CD14-positive monocyte (primary cell): ENCODE results near the gene GRIK2. TPM values are rescaled to one million over a fixed set of nuclear protein-coding genes. Genes with fewer than 3 reads are reported as not detected.

Experiments used
- DNase-seq, 3 donors: peaks; one replicate each; pipeline ENCODE4 v3.0.0-alpha.2; 2011 to 2022
- H2AFZ ChIP-seq: 2 replicates; pipeline ENCODE4 v1.6.0; 2012; ENCODE audit warnings: mild to moderate bottlenecking, low read depth, low read length, inconsistent platforms; ENCODE audit not compliant: insufficient read depth, poor library complexity, severe bottlenecking
- H3K27ac ChIP-seq, 2 donors: 1 replicate in 1 of 2; 2 replicates in 1 of 2; pipeline ENCODE4 v1.5.1; 2012 to 2013; ENCODE audit warnings: low read length in 2 of 2, control low read depth in 1 of 2, inconsistent platforms in 1 of 2, low read depth in 1 of 2, mild to moderate bottlenecking in 1 of 2
- H3K27me3 ChIP-seq, 2 donors: one replicate each; pipeline versions ENCODE4 v1.6.0 to v1.6.1; 2011 to 2013; ENCODE audit warnings: low read length in 2 of 2; ENCODE audit not compliant: control insufficient read depth in 2 of 2, insufficient read depth in 2 of 2
- H3K36me3 ChIP-seq, 2 donors: replicated peaks in 1 of 2; 1 replicate in 1 of 2; 2 replicates in 1 of 2; pipeline versions ENCODE4 v1.5.1 to v1.6.1; 2012 to 2013; ENCODE audit warnings: low read length in 2 of 2, control low read depth in 1 of 2, inconsistent platforms in 1 of 2, mild to moderate bottlenecking in 1 of 2; ENCODE audit not compliant: insufficient read depth in 2 of 2, control insufficient read depth in 1 of 2
- H3K4me1 ChIP-seq, 2 donors: 1 replicate in 1 of 2; 2 replicates in 1 of 2; pipeline versions ENCODE4 v1.5.1 to v1.6.1; 2012 to 2013; ENCODE audit warnings: low read length in 2 of 2, control low read depth in 1 of 2, inconsistent platforms in 1 of 2, mild to moderate bottlenecking in 1 of 2, moderate library complexity in 1 of 2; ENCODE audit not compliant: insufficient read depth in 2 of 2, control insufficient read depth in 1 of 2
- H3K4me2 ChIP-seq: replicated peaks from 2 replicates; pipeline ENCODE3; 2012; ENCODE audit warnings: low read length, moderate library complexity, mild to moderate bottlenecking; ENCODE audit not compliant: poor library complexity, severe bottlenecking; ENCODE audit errors: extremely low read depth
- H3K4me3 ChIP-seq, 3 experiments: fragments of 200-600 bp in 1 of 3; sonication (generic) in 1 of 3; replicated peaks in 1 of 3; 1 replicate in 2 of 3; 2 replicates in 1 of 3; pipeline ENCODE4 v1.5.1; 2011 to 2013; ENCODE audit warnings: low read length in 3 of 3, mild to moderate bottlenecking in 3 of 3, control low read depth in 2 of 3, low read depth in 2 of 3, inconsistent platforms in 1 of 3, moderate library complexity in 1 of 3
- H3K79me2 ChIP-seq: 2 replicates; pipeline ENCODE4 v1.6.0; 2012; ENCODE audit warnings: mild to moderate bottlenecking, control low read depth, inconsistent platforms, low read length, moderate library complexity; ENCODE audit not compliant: insufficient read depth
- H3K9ac ChIP-seq: 2 replicates; pipeline ENCODE4 v1.6.0; 2017; ENCODE audit warnings: low read length, mild to moderate bottlenecking; ENCODE audit not compliant: insufficient read depth, poor library complexity, severe bottlenecking
- H3K9me3 ChIP-seq, 2 donors: replicated peaks in 1 of 2; 1 replicate in 1 of 2; 2 replicates in 1 of 2; pipeline versions ENCODE4 v1.5.1 to v1.6.1; 2012 to 2013; ENCODE audit warnings: low read length in 2 of 2, control low read depth in 1 of 2; ENCODE audit not compliant: control insufficient read depth in 1 of 2, insufficient read depth in 1 of 2
- H4K20me1 ChIP-seq: 2 replicates; pipeline ENCODE4 v1.6.0; 2012; ENCODE audit warnings: mild to moderate bottlenecking, low read length, control low read depth, moderate library complexity; ENCODE audit not compliant: insufficient read depth
- H3K27ac Mint-ChIP-seq, 7 donors: one replicate each; pipeline ENCODE4 v1.8.0; 2020; ENCODE audit warnings: mild to moderate bottlenecking in 7 of 7, mixed read lengths in 7 of 7, moderate library complexity in 6 of 7, inconsistent platforms in 2 of 7
- H3K27me3 Mint-ChIP-seq, 3 donors: one replicate each; pipeline ENCODE4 v1.8.0; 2021 to 2022; ENCODE audit warnings: low read depth in 3 of 3, mild to moderate bottlenecking in 3 of 3, mixed read lengths in 3 of 3, moderate library complexity in 3 of 3, inconsistent platforms in 1 of 3
- H3K36me3 Mint-ChIP-seq, 2 donors: one replicate each; pipeline ENCODE4 v1.8.0; 2020; ENCODE audit warnings: mixed read lengths in 2 of 2, inconsistent platforms in 1 of 2, mild to moderate bottlenecking in 1 of 2
- H3K4me1 Mint-ChIP-seq: one replicate; pipeline ENCODE4 v1.8.0; 2020; ENCODE audit warnings: mild to moderate bottlenecking, mixed read lengths
- H3K4me3 Mint-ChIP-seq, 2 donors: one replicate each; pipeline ENCODE4 v1.8.0; 2020; ENCODE audit warnings: mild to moderate bottlenecking in 2 of 2, mixed read lengths in 2 of 2, moderate library complexity in 1 of 2
- H3K9me3 Mint-ChIP-seq, 7 donors: one replicate each; pipeline ENCODE4 v1.8.0; 2020 to 2022; ENCODE audit warnings: mixed read lengths in 7 of 7, mild to moderate bottlenecking in 6 of 7, moderate library complexity in 6 of 7, inconsistent platforms in 2 of 7
- WGBS: methylation state at CpG from one replicate; pipeline ENCODE4 v1.1.5; 2013; ENCODE audit warnings: missing lambda C conversion rate; ENCODE audit not compliant: insufficient coverage; 5-methylcytosine and 5-hydroxymethylcytosine counted together
- intact Hi-C, 2 donors: fragments of 100-400 bp; cut with micrococcal nuclease; formaldehyde crosslinking; loops; one replicate each; pipeline versions ENCODE4 v1.15.0 to v1.15.1; 2023
- polyA plus RNA-seq, 3 donors: library from polyadenylated mRNA; depleted of rRNA in 1 of 3; unstranded in 2 of 3; stranded (reverse) in 1 of 3; fragments of 300-500 nt in 2 of 3; fragments of >200 nt in 1 of 3; fragmentation: Illumina TruSeq in 2 of 3; gene quantifications; 1 replicate in 2 of 3; 2 replicates in 1 of 3; pipeline ENCODE4 v1.2.3, GENCODE V29; 2012 to 2021
- TF ChIP-seq, protein P1 (sequence below): fragments of 200-600 bp; IDR thresholded peaks from one replicate; pipeline ENCODE4 v1.8.0; 2022; ENCODE audit warnings: antibody characterized with exemption, mild to moderate bottlenecking

The GRIK2 gene
- polyA plus RNA-seq, 3 donors = not detected

DNA sequence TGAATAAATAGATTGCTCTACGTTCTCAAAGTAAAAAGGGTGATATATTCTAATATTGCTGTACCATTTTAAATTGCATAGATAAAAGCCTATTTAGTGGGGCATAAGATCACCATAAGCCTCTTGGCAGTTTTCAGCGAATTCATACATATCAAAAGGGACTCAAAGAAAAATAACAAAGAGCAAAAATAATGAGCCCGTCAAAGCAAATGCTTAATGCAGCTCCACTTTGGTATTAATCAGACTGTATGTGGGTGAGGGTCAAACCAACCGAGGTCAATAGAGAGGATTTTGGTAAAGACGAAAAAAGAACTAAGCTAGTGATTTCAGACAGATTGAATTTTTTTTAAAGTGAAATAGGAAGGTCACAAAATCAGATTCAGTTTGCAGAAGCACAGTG lies 598.8 kb downstream of the GRIK2 start:
- no peak overlapping the region for H3K27ac Mint-ChIP-seq

DNA sequence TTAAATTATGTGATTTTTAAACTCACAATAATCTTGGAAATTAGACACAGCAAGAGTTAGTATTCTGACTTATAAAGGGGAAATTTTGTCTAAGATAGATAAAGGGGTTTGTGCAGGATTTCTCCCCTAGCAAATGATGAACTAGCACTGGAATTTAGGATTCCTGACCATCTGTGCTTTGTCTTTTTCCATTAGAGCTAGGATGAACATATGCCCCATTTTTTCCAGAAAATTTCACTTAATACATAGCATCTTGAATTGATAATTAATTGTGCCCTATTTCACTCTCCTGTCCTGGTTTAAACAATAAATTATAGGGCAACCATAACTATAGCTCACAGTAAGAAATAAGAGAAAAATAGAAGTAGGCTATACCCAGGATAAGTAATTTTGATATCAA lies 601.0 kb downstream of the GRIK2 start:
- Histone ChIP-seq H3K4me3 (no peak overlapping the region), H3K27me3 (no peaks in the 10 kb centered on the region), H3K9me3 (no peaks in the 10 kb centered on the region), H3K9ac (no peak overlapping the region), H3K27ac (no peak overlapping the region), H3K4me1 (no peaks in the 10 kb centered on the region), H4K20me1 (no peaks in the 10 kb centered on the region), H3K4me2 (no peak overlapping the region), H3K36me3 (no peaks in the 10 kb centered on the region), H2AFZ (no peak overlapping the region), H3K79me2 (no peaks in the 10 kb centered on the region)
- Mint-ChIP-seq H3K4me1 (no peaks in the 10 kb centered on the region), H3K4me3 (no peak overlapping the region), H3K27ac (no peak overlapping the region), H3K27me3 (no peaks in the 10 kb centered on the region), H3K9me3 (no peaks in the 10 kb centered on the region), H3K36me3 (no peaks in the 10 kb centered on the region)
- TF ChIP-seq, protein P1, sequence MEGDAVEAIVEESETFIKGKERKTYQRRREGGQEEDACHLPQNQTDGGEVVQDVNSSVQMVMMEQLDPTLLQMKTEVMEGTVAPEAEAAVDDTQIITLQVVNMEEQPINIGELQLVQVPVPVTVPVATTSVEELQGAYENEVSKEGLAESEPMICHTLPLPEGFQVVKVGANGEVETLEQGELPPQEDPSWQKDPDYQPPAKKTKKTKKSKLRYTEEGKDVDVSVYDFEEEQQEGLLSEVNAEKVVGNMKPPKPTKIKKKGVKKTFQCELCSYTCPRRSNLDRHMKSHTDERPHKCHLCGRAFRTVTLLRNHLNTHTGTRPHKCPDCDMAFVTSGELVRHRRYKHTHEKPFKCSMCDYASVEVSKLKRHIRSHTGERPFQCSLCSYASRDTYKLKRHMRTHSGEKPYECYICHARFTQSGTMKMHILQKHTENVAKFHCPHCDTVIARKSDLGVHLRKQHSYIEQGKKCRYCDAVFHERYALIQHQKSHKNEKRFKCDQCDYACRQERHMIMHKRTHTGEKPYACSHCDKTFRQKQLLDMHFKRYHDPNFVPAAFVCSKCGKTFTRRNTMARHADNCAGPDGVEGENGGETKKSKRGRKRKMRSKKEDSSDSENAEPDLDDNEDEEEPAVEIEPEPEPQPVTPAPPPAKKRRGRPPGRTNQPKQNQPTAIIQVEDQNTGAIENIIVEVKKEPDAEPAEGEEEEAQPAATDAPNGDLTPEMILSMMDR = no peak
- intact Hi-C loops = no loop called here
- no peak for DNase-seq

More for the DNA sequence above, 598.8 kb downstream of the GRIK2 start:
- Histone ChIP-seq H3K4me2 (no peak overlapping the region), H3K9ac (no peak overlapping the region), H3K4me1 (no peaks in the 10 kb centered on the region), H4K20me1 (no peaks in the 10 kb centered on the region), H2AFZ (no peak overlapping the region), H3K27ac (no peak overlapping the region), H3K4me3 (no peak overlapping the region), H3K27me3 (no peaks in the 10 kb centered on the region), H3K36me3 (no peaks in the 10 kb centered on the region), H3K79me2 (no peaks in the 10 kb centered on the region), H3K9me3 (no peaks in the 10 kb centered on the region)
- Mint-ChIP-seq H3K4me3 (no peak overlapping the region), H3K27me3 (no peaks in the 10 kb centered on the region), H3K4me1 (no peaks in the 10 kb centered on the region), H3K9me3 (no peaks in the 10 kb centered on the region), H3K36me3 (no peaks in the 10 kb centered on the region)
- intact Hi-C loops = no loop called here
- 55% methylated on average over 2 of the region's 5 CpGs for WGBS
- no peak for DNase-seq
- TF ChIP-seq, protein P1 = no peak
